ENCODE measurements around the gene ATP2A3. TPM values are rescaled to one million over a fixed set of nuclear protein-coding genes. Genes with fewer than 3 reads are reported as not detected.

ATP2A3 gene
- total and polyA plus RNA-seq, 8 donors, result 5.8 to 53.5 (median 7.4) TPM

DNA sequence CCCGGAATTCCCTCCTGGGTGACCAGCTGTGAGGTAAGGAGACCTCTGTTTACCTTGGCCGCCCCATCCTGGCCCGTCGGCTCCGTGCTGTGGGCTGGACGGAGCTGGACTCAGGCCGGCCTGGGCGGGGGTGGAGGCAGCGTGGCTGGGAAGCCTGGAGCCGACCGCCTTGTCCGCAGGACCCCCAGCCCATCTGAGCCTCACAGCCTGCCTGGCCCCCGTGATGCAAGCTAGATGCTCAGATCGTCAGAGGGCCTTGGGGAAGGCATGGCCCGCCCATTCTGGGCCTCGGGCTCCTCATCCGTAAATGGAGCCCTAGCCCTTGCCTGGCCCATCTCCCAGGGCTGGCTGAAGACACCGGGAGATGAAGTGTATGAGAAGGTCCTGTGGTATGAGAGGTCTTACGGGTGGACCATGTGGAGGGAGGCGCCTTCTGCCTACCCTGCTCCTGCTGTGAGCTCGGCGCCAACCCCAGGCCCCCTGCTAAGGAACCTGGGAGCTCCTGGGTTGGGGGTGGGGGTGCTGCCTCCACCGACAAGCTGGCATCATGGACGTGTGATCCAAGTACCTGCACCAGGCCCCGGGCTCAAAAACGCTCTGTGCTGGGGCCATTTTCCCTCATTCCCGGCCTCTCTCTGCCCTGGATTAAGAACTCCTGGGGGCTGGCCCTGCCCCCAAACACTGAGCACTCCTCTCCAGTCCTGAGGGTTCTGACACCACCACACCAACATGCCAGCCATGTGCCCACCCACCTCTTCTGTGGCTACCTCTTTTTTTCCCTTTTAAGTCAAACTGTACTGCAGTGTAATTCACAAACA is 42.5 kb downstream of the ATP2A3 start:
- DNase-seq, result no peak
- Histone ChIP-seq H3K4me1 (peaks cover 7 to 10% of the 10 kb centered on the region in 2 donors), H3K4me3 (no peak overlapping the region), H3K36me3 (peaks cover 0 to 21% of the 10 kb centered on the region in 2 donors), H3K27ac (no peak overlapping the region), H3K27me3 (no peaks in the 10 kb centered on the region), H3K9me3 (no peaks in the 10 kb centered on the region)
- TF ChIP-seq, protein P1, sequence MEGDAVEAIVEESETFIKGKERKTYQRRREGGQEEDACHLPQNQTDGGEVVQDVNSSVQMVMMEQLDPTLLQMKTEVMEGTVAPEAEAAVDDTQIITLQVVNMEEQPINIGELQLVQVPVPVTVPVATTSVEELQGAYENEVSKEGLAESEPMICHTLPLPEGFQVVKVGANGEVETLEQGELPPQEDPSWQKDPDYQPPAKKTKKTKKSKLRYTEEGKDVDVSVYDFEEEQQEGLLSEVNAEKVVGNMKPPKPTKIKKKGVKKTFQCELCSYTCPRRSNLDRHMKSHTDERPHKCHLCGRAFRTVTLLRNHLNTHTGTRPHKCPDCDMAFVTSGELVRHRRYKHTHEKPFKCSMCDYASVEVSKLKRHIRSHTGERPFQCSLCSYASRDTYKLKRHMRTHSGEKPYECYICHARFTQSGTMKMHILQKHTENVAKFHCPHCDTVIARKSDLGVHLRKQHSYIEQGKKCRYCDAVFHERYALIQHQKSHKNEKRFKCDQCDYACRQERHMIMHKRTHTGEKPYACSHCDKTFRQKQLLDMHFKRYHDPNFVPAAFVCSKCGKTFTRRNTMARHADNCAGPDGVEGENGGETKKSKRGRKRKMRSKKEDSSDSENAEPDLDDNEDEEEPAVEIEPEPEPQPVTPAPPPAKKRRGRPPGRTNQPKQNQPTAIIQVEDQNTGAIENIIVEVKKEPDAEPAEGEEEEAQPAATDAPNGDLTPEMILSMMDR (IDR thresholded peaks at IDR 0.05), result no peak
- no peak for ATAC-seq
- intact Hi-C loops (cut with DNase I), result no loop called here

GRCh38 chr17:3921006-3921405 is 43.2 kb downstream of the ATP2A3 start:
- no peaks in the 10 kb centered on the region for H3K27me3 ChIP-seq
- no peaks in the 10 kb centered on the region for H3K9me3 ChIP-seq
- peaks cover 0 to 16% of the 10 kb centered on the region in 2 donors for H3K36me3 ChIP-seq
- H3K27ac ChIP-seq, result no peak overlapping the region
- TF ChIP-seq, protein P1 (IDR thresholded peaks at IDR 0.05), result no peak
- DNase-seq (no peak), ATAC-seq (no peak)
- H3K4me3 ChIP-seq, result no peak overlapping the region
- intact Hi-C loops (cut with DNase I), result no loop called here
- H3K4me1 ChIP-seq, result peaks cover 7 to 17% of the 10 kb centered on the region in 2 donors

DNA sequence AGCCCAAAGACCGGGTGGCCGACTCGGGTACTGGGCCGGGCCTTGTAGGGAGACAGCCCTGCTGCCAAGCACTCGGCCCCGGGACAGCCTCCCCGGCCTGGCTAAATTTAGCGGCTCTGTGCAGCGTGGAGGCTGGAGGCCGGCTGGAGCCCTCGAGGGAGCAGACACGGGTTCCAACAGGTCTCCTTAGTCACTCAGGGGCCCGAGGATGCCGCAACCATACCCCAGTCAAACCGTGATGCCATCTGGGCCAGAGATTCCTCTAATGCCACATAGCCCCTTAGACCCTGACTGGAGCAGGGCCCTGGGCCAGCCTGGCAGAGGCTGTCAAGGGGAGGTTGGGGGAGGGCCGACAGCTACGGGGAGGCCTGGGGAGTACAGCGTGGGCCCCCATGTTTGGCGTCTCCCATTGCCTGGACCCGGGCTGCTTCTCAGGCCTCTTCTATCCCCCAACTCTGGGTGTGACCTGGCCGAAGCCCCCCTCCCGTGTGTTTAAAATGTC is 45.1 kb downstream of the ATP2A3 start:
- Histone ChIP-seq H3K27ac (peak overlapping the region in 1 of 2 donors; percentile 53), H3K36me3 (peaks cover 0 to 3% of the 10 kb centered on the region in 2 donors), H3K27me3 (no peaks in the 10 kb centered on the region), H3K4me3 (no peak overlapping the region), H3K9me3 (no peaks in the 10 kb centered on the region), H3K4me1 (peaks cover 7 to 32% of the 10 kb centered on the region in 2 donors)
- TF ChIP-seq, protein P1 (IDR thresholded peaks at IDR 0.05), result no peak
- DNase-seq (no peak), ATAC-seq (no peak)
- intact Hi-C loops (cut with DNase I), result loop anchor here in 1 of 2 donors (10.0 kb wide), 1 partner anchor 86 kb away; no protein-coding TSS in a partner anchor

- Histone ChIP-seq H3K4me3 (no peak overlapping the region), H3K4me1 (peaks cover 9 to 39% of the 10 kb centered on the region in 2 donors), H3K36me3 (no peaks in the 10 kb centered on the region), H3K27ac (peak overlapping the region in 1 of 2 donors; percentile 53), H3K9me3 (no peaks in the 10 kb centered on the region), H3K27me3 (no peaks in the 10 kb centered on the region)
- ATAC-seq (no peak), DNase-seq (no peak)
- TF ChIP-seq, protein P1 (IDR thresholded peaks at IDR 0.05), result no peak
- intact Hi-C loops (cut with DNase I), result loop anchor here in 1 of 2 donors (10.0 kb wide), 1 partner anchor 86 kb away; no protein-coding TSS in a partner anchor
Observed at GRCh38 chr17:3918372-3919122, 45.7 kb downstream of the ATP2A3 start.

Measured in left lung (tissue), 10 donors.